HG02938 (cell line): ENCODE results near the gene DYNC1I1.

Experiments used
- ATAC-seq: cut with Tn5 transposase; IDR thresholded peaks from one replicate; pipeline ENCODE4 v1.9.1; 2021; ENCODE audit warnings: mild to moderate bottlenecking, moderate library complexity; ENCODE audit not compliant: unreplicated experiment

The DYNC1I1 gene

DNA sequence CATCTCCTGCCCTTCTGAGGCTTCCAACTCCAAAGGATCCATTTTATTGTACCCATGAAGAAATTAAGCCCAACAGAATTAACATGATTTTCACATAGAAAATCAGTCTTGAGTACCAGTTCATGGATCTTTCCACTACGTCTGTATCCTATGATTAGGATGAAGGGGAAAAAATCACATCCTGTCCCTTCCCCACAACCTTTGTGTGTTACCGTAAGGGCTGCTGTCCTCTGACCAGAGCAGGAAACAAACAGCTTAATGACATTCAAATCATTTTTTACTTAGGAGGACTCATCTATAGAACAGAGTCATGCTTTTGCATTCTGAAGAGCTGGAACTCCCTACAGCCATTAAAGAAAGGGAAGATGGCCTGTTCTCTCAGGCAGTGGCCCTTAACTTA is 241.5 kb downstream of the DYNC1I1 start:
- no peak for ATAC-seq

DNA sequence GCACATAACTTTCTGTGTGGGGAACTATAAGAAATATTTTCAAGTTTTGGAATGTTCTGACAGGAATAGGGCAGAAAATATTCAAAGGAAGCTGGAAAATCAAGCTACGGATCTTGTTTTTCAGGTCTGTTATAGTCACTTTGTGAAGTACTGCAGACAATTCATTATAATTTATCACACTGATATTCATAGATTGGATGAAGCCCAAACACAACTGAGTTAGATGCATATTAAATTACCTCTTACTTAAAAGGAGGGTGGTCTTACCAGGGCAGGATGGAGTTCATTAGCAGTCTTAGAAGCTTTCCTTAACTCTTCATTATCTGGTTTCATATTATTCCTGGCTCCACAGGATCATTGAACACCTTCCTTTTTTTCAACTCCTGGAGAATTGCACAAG is 242.3 kb downstream of the DYNC1I1 start:
- ATAC-seq = no peak

DNA sequence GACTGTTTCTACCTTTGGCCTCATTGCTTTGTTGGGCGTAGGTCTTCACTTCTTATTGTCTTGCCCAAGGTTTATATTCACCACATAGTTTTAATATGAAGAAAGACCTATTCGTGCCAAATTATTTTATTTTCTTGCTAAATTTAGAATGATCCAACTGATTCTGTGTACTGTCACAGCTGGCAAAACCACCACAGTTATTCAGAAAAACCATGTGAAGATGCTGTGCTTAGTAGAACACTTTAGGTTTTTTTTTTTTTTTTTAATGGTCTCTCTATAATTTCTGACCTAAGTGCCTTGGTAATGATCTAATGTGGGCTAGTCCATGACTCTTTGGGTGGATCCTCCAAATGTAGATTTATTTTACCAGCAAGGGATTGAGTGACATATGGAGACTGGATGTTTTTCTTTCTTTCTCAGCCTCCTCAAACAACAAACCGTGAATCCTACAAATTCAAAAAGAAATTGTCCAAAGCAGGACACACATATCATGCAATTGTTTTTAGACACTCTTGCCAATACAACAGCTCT is 243.8 kb downstream of the DYNC1I1 start:
- no peak for ATAC-seq

DNA sequence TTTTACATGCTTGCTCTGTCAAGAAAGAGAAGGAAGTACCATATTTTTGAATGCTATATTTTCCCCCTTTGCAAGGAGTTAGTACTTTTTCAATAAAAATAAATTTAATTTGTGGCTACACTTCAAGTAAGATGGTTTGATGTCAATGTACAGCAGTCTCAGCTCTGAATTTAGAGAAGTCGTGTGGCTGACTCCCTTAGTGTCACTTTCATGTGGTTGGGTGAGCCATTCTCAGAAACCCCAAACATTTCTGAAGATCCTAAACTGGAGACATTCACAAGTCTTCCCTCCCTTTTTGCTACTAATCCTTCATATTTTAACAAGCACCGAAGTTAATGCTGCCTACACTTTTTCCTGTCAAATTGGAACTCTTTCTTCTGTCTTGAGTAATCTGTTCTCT is 244.4 kb downstream of the DYNC1I1 start:
- no peak for ATAC-seq

DNA sequence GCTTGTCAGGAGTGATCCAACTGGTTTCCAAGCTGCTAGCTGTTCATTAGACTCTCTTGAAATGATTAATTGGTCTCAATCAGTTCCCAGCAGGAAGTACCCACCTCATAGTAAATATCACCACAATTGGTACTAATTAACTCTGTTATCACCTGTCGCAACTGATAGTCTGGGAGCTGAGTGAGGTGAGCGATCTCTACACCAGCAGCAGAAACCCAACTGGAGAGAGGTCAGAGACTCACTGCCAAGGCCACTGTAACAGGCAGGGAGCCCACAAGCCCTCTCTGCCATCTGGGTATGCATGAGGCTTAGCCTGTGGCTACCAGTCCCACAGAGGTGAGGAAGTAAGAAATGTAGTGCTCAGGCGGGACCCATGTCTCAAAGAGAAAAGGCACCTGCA is 245.5 kb downstream of the DYNC1I1 start:
- ATAC-seq = no peak

DNA sequence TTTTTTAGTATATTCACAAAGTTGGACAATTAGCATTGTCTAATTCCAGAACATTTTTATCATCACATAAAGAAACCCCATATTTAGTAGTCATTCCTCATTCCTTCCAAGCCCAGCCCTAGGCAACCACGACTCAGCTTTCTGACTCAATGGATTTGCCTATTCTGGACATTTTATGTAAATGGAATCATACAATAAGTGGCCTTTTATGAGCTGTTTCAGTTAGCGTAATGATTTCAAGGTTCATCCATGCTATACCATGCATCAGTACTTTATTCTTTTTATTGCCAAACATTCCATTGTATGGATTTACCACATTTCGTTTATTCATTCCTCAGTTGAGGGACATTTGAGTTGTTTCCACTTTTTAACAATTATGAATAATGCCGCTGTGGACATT is 249.2 kb downstream of the DYNC1I1 start:
- no peak for ATAC-seq

DNA sequence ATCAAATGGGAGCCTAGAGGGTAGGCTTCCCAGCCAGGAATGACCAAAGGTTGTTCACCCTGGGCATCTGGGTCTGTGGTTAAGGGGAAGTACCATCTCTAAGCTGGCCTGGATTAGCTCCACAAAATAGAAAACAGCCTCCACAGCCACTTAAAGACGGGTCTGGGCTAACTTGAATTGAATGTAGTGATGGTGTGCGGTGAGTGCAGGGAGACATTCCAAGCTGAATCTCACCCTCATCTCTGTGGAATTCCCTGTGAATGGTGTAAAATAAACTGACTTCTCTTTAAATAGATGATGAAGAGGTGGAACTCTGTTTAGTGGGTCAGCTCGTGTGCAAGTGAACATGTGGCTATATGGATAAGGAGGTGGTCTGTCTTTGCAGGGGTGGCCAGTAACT is 251.0 kb downstream of the DYNC1I1 start:
- ATAC-seq = no peak

DNA sequence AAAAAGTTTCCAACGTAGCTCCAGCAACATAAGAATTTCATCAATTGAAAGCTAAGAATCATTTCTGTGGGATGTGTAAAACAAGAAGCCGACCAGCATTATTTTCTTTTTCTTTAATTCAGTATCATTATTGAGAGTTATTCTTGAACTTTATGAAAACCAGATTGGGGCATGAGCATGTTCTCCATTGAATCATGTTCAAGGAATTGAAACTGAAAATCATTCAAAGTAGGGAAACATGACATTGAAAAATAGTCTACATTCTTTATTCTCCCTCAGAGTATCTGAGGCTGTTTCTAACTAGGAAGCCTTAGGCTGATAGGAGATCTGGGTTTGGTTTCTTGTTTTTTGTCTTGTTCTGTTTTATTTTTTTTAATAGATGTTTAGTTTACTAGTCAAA is 253.7 kb downstream of the DYNC1I1 start:
- no peak for ATAC-seq

DNA sequence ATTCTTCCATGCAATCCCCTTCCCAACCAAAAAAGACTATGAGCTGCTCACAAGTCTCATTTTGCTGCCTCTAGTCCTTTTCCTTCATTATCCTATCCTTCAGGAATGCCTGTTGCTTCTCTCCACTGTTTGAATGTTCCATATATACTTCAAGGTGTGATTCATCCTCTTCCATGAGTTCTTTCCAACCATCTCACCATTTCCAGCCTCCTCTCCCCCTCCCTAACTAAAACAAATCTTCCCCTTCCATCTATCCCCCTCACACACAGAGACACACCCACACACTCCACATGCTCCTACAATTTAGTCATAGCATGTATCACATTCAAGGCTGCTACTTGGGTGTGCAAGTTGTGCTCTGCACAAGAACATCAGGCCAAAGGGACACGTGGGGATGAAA is 254.3 kb downstream of the DYNC1I1 start:
- no peak for ATAC-seq

DNA sequence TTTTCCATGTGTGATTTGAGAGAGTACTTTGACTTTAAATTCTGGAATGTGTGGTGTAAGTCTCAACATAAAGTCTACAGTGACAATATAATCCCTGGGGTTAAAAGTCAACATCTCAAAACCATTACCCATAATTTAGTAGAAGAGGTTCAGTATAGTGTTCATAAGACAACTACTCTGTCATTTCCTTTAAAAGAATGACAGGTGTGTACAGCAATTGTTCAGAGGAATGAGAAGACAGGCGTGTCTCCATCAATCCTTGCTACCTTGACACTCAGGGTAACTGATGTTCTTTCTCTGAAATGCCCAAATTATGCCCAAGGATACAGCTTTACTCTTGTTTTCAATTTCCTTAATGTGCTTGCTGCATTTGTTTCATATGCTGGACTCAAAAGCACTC is 256.4 kb downstream of the DYNC1I1 start:
- ATAC-seq = no peak

DNA sequence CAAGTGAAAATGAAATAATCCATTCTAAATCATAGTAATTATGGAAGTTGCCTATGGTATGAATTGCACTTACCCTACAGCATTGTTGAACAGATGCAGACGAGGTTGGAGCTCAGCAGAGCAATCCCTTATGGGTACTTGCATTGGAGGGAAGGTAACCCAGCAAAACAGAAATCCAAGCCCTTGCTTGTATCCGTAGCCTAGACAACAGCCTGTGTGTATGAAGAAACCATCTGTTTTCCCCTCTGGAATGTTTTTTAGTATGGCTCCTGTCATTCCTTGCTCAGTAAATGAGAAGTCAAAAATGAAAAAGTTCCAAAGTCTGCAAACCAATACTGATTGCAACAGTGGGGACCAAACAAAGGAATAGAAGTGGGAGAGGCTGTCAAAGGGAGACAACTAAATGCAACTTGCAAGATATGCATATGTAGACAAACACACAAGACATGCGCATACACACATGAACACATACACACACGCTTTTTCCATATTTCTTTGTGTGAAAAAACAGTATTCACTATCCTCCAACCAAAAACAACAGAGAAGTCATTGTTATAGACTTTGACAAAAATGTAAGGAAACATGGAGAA is 260.8 kb downstream of the DYNC1I1 start:
- no peak for ATAC-seq

DNA sequence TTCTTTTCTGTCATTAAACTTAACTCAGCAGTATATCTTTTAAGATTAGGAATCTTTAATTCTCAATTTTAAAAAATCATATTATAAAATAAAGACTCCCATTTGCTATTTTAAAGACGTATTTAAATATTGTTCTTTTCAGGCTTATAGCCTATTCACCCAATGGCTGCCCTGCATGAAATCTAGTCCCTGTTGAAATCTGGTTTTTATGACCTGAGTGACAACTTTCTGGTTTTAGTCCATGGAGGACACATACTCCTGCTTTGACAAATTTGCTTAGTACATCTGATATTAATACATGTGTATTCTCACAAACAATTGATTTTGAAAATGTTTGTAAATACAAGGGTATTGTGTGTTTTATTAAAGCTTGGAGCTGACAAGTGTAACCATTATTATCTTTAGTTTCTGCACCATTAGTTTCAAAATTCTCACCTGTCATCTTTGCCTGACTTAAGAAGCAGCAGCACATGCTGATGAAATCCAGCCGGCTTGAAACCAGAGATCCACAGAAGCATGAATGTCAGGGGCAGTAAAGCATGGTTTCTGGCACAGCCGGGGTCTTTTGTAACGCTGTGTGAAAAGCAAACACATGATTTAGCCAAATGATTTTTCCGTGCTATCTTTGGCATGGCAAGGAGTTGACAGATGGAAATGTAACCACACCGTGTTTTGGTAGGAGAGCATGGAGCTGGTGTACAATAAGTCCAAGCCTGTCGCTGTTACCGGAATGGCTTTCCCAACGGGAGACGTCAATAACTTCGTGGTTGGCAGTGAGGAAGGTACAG is 262.8 kb downstream of the DYNC1I1 start:
- no peak for ATAC-seq

DNA sequence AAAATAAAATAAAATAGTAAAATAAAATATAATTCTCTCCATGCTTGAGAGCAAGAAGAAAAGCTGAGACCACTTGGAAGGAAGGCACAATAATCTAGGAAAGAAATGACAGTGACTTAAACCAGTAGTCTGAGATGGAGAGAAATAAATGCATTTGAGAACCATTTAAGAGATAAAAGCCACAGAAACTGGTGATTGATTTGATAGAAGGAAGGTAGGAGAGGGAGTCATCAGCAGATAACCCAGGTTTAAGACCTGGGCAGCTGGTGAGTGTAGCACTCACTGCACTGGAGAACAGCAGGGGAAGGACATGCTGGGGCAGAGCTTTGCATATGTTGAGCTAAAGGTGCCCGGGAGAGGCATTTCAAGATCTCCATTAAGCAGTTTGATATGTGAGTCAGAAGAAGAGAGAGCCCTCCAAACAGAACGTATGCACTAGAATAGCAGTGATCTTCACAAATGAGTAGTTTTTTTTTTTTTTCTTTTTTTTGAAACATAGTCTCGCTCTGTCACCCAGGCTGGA is 268.0 kb downstream of the DYNC1I1 start:
- ATAC-seq = no peak

DNA sequence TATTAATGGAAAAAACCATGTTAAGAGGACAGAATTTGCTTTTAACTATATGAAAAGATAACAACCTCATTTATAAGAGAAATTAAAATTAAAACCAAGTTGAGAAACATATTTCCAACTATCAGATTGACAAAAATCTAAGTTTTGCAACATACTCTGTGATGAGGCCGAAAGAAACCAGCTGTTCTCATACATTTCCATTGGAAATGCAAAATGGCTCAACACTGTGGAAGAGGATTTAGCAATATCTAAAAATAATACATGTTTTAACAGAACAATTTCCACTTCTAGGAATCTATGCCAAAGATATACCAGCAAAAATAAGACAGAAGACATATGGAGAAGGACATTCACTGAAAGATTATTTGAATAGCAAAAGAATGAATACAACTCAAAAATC is 268.8 kb downstream of the DYNC1I1 start:
- ATAC-seq = no peak

DNA sequence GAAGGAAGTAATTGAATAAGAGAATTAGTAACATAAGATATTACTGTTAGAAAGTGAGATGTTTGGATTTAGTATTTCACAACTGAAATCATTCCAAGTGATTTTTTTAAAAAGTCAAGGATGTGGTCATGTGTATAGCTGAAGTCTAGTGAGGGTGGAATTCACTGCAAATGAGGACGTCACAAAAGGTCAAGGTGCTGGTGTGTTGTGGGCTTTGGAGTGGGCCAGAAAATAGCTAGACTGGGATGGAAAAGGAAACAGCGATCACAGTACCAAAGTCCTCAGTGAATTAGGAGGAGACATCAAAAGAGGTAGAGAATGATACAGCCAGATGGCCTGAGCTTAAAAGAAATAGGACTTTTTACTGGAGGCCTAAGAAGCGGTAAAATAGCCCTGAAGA is 272.8 kb downstream of the DYNC1I1 start:
- ATAC-seq = no peak

DNA sequence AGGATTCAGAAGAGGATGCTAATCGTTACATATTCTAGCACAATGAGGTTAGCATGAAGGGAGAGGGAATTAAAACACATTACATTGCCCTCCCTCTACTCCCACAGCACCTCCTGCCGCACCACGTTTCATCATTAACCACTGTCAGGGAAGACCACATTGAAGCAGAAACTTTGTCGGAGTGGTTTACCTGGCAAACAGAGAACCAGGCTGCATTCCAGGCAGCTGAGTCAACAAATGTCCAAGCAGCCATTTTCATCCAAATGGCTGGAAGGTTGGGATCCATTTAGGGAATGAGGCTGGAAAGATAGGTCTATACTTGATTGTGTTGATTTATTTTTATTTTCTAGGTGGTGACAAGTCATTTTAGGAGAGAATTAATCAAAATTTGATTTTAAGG is 273.6 kb downstream of the DYNC1I1 start:
- no peak for ATAC-seq

DNA sequence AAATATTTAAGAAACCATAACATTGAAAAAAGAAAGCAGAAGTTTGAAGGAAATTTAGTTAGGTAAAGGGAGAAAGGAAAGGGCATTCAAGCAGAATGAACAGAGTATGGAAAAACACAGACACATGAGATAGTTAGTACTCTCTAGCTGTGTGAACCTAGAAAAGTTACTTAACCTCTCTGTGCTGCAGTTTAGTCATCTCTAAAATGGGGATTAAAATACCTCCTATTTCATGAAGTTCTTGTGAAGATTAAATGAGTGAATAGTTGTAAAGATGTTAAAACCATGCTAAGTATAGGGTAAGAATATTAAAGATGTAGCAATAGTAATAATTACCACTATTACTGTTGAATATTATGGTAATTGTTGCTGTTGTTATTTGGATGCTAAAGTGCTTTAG is 279.9 kb downstream of the DYNC1I1 start:
- ATAC-seq = no peak

DNA sequence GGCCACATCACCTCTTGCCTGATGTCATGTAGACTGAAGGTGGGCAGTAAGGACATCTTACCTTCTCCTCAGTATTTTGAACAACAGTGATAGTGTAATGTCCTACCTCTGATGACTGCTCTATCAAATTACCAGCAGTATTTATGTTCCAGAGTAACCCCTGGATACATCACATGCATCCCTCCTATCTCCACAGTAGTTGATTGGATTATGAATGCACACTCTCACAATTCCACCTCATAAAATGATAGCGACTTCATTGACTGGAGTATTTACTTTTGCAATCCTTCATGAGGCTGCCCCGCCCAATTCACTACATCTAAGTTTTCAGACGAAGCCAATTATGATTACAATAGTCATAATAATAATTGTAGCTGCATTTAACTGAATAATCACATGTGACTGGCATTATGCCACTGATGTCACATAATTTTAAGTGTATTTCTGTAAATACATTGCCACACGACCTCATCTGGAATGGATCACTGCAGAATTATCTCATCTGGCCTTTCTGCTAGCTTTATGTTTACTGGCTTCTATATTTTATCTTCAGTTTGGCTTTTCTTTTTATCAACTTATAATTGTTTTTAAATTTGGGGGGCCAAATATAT is 280.6 kb downstream of the DYNC1I1 start:
- ATAC-seq = no peak

DNA sequence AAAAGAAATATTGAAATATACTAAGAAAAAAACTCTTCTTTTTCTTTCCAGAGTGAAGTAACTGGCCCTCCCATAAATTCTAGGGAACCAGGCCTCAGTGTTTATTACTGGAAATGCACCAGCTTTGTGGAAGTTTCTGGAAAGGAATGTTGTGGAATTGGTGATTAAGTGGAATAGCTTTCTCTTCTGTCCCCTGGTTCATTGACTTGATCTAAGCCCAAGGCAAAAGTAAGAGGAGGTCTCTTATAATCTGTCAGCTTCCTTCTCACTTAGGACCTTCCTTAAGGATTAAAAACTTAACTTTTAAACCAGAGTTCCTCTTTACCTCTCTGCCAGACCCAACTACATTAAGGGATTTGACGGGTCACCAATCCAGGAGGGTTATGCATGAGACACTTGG is 283.4 kb downstream of the DYNC1I1 start:
- ATAC-seq = no peak

DNA sequence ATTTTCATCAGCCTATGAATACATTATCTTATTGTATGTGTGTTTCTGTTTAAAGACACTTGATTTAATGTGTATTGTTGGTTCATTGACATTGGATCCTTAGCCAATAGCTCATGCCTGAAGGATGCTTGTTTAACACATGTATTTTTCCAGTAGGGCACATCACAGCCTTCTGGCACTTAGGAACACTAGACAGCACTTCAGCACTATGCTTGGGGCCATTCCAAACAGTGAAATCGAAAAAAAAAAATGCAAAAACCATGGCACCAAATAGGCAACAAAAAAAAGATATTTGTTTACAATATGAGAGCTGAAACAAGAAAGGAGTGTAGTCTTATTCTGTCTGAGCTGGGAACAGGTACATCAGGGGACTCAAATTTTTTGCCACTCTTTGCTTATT is 286.7 kb downstream of the DYNC1I1 start:
- no peak for ATAC-seq

DNA sequence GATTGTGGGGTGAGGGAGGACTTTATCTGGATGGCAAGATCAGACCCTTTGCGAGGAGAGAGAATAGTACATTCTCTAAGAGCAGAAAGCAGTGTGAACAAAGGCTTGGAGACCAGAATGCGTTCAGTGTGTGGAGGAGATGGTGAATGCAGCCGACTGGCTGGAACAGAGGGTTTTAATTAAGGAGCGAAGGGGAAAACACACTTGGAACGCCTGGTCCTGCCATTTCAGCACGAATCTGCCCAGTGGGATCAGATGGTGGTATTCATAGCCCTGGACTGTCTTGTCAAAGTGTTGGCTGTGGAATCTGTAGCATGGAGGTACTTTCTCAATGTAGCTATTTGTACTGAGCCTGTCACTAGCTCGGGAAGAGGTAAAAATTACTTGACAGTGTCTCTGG is 288.7 kb downstream of the DYNC1I1 start:
- no peak for ATAC-seq

DNA sequence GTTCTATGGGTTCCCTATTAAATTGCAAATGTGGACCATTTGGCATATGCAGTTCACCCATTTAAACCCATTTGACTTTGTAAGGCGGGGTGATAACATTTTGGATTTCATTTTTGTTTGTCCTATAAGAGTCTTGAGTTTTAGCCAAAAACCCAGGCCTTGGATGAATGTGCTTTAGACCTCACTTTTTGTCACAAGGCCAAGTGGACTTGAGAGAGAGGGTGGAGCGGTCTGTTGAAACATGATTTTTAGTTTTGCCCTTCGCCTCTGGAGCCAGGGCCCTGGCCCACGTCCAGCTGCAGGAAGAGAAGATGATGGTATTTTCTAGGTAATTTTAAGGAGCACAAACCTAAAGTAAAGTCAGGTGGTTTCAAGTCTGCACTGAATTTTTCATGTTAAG is 289.5 kb downstream of the DYNC1I1 start:
- ATAC-seq = no peak
